DOHH2 (cell line): ENCODE measurements around the gene SLC6A6.

ENCODE experiments used
- EZH2phosphoT487 ChIP-seq: fragments of 200-600 bp; sonication (generic); IDR thresholded peaks from 2 replicates; pipeline ENCODE4 v1.6.1; 2017; ENCODE audit warnings: borderline replicate concordance, mild to moderate bottlenecking, antibody characterized with exemption, low read length, moderate library complexity, mixed read lengths
- TF ChIP-seq, protein P1 (sequence below): fragments of 200-600 bp; sonication (generic); IDR thresholded peaks from one replicate; pipeline ENCODE4 v1.5.1; 2014; ENCODE audit warnings: antibody characterized with exemption, mild to moderate bottlenecking, low read depth, low read length; ENCODE audit not compliant: poor library complexity, severe bottlenecking

- TF ChIP-seq, protein P1, sequence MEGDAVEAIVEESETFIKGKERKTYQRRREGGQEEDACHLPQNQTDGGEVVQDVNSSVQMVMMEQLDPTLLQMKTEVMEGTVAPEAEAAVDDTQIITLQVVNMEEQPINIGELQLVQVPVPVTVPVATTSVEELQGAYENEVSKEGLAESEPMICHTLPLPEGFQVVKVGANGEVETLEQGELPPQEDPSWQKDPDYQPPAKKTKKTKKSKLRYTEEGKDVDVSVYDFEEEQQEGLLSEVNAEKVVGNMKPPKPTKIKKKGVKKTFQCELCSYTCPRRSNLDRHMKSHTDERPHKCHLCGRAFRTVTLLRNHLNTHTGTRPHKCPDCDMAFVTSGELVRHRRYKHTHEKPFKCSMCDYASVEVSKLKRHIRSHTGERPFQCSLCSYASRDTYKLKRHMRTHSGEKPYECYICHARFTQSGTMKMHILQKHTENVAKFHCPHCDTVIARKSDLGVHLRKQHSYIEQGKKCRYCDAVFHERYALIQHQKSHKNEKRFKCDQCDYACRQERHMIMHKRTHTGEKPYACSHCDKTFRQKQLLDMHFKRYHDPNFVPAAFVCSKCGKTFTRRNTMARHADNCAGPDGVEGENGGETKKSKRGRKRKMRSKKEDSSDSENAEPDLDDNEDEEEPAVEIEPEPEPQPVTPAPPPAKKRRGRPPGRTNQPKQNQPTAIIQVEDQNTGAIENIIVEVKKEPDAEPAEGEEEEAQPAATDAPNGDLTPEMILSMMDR = no peak
- TF ChIP-seq EZH2phosphoT487 = no peak
Measured at GRCh38 chr3:14377044-14377837, 25.2 kb upstream of the SLC6A6 start.
